HepG2 (cell line): ENCODE data around the gene ZNF513. TPM values are rescaled to one million over a fixed set of nuclear protein-coding genes. Genes with fewer than 3 reads are reported as not detected.
A peak's percentile ranks its signal among the peaks of the same experiment; 100 is the strongest.

Experiments
- AGO2 ChIP-seq: fragments of 200-400 bp; formaldehyde crosslinking; optimal IDR thresholded peaks from 2 replicates; pipeline ENCODE3; 2017; ENCODE audit warnings: mild to moderate bottlenecking, low read depth, low read length, moderate library complexity
- FOSL1 ChIP-seq: sonication (generic); formaldehyde crosslinking; IDR thresholded peaks from 2 replicates; pipeline ENCODE4 v1.9.0; 2021; ENCODE audit warnings: missing genetic modification reagents, borderline replicate concordance
- HNF4A ChIP-seq: sonication (generic); formaldehyde crosslinking; IDR thresholded peaks from 2 replicates; pipeline ENCODE4 v1.4.0; 2020; ENCODE audit warnings: missing genetic modification reagents
- HOXA5 ChIP-seq: sonication (generic); formaldehyde crosslinking; IDR thresholded peaks from 2 replicates; pipeline ENCODE4 v1.4.0; 2020; ENCODE audit warnings: missing genetic modification reagents
- KDM4B ChIP-seq: sonication (generic); formaldehyde crosslinking; IDR thresholded peaks from 2 replicates; pipeline ENCODE4 v1.4.0; 2020; ENCODE audit warnings: missing genetic modification reagents
- SMAD3 ChIP-seq: sonication (generic); formaldehyde crosslinking; IDR thresholded peaks from 2 replicates; pipeline ENCODE4 v1.4.0; 2020; ENCODE audit warnings: missing genetic modification reagents
- STAT5B ChIP-seq: sonication (generic); formaldehyde crosslinking; IDR thresholded peaks from 2 replicates; pipeline ENCODE4 v1.4.0; 2020; ENCODE audit warnings: missing genetic modification reagents
- ZNF224 ChIP-seq: sonication (generic); formaldehyde crosslinking; IDR thresholded peaks from 2 replicates; pipeline ENCODE4 v1.5.0; 2020; ENCODE audit warnings: mild to moderate bottlenecking, missing genetic modification reagents
- ZNF652 ChIP-seq: IDR thresholded peaks from 2 replicates; pipeline ENCODE4 v1.6.1; 2016; ENCODE audit warnings: low read depth, borderline replicate concordance
- ZNF660 ChIP-seq: sonication (generic); formaldehyde crosslinking; IDR thresholded peaks from 2 replicates; pipeline ENCODE4 v1.5.1; 2020; ENCODE audit warnings: mild to moderate bottlenecking, low read depth, missing genetic modification reagents, borderline replicate concordance
- ZNF687 ChIP-seq: sonication (generic); formaldehyde crosslinking; IDR thresholded peaks from 2 replicates; pipeline ENCODE4 v1.5.1; 2020; ENCODE audit warnings: mild to moderate bottlenecking, missing genetic modification reagents, moderate library complexity
- ZNF740 ChIP-seq: sonication (generic); formaldehyde crosslinking; IDR thresholded peaks from 2 replicates; pipeline ENCODE4 v1.4.0; 2020; ENCODE audit warnings: missing genetic modification reagents
- polyA plus RNA-seq, 8 experiments: library from polyadenylated mRNA; depleted of rRNA in 3 of 8; stranded (reverse) in 7 of 8; unstranded in 1 of 8; fragments of >200 nt; fragmentation: Illumina TruSeq in 4 of 8; extraction: Trizol in 4 of 8; gene quantifications; 2 replicates each; pipeline versions ENCODE4 v1.2.1 to v1.2.3, GENCODE V29; 2011 to 2016; ENCODE audit warnings: low read depth in 4 of 8, missing spikeins in 1 of 8, mixed read lengths in 1 of 8; ENCODE audit not compliant: insufficient read depth in 1 of 8
- total RNA-seq, 5 experiments: library from RNA; depleted of rRNA; stranded (reverse); fragments of >200 nt; fragmentation: Illumina TruSeq; extraction: Trizol; gene quantifications; 2 replicates each; pipeline ENCODE4 v1.2.3, GENCODE V29; 2016; ENCODE audit warnings: low read depth in 1 of 5
- TF ChIP-seq, protein P1 (sequence below): sonication (generic); formaldehyde crosslinking; IDR thresholded peaks from 2 replicates; pipeline ENCODE4 v1.4.0; 2020; ENCODE audit warnings: low read depth, mild to moderate bottlenecking, missing genetic modification reagents
- TF ChIP-seq, protein P2 (sequence below): IDR thresholded peaks from 2 replicates; pipeline ENCODE4 v1.6.1; 2018; ENCODE audit warnings: missing genetic modification reagents, mild to moderate bottlenecking, missing compliant biosample characterization

ZNF513 gene
- total and polyA plus RNA-seq, 2 of the 13 experiments (the other 11 are each of a cell fraction or from before 2014, with no cell fraction given) = 4.9 to 6.3 TPM

DNA sequence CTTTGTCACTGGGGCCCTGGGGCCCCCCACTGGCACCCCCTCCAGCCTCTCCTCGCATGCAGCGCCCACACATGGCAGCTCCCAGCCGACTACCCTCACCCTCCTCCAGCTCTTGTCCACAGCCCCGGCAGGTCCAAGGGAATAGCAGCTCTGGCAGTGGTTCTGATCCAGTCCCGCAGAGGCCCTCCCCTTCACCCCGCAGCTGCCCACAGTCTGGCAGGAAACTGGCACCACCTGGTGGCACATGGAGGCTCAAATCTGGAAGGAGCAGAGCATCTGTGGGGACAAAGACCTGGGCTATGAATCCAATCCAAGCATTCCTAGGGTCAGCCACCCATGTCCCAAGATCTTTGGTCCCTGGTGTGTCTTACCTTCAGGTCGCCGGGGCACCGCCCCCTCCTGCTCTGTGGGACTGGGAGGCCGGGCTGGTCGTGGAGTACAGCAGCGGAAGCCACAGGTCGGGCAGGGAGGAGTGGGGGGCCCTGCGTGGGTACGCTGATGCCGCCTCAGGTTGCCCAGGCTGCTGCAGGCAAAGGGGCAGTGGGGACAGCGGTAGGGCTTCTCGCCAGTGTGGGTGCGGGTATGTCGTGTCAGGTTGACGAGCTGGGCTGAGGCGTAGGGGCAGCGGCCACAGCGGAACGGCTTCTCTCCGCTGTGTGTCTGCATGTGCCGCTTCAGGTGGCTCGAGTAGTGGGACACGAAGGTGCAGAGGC is 2.3 kb downstream of the ZNF513 start (continued):
- TF ChIP-seq, protein P1, sequence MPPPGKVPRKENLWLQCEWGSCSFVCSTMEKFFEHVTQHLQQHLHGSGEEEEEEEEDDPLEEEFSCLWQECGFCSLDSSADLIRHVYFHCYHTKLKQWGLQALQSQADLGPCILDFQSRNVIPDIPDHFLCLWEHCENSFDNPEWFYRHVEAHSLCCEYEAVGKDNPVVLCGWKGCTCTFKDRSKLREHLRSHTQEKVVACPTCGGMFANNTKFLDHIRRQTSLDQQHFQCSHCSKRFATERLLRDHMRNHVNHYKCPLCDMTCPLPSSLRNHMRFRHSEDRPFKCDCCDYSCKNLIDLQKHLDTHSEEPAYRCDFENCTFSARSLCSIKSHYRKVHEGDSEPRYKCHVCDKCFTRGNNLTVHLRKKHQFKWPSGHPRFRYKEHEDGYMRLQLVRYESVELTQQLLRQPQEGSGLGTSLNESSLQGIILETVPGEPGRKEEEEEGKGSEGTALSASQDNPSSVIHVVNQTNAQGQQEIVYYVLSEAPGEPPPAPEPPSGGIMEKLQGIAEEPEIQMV = no peak
- peak; percentile 42; the same call in 1 of the 2 replicates for TF ChIP-seq ZNF687 (CRISPR knock-in tag)
- 0 out of 2 replicates have a peak, but pooled peaks have one; percentile 4 for TF ChIP-seq HNF4A
- TF ChIP-seq, protein P2, sequence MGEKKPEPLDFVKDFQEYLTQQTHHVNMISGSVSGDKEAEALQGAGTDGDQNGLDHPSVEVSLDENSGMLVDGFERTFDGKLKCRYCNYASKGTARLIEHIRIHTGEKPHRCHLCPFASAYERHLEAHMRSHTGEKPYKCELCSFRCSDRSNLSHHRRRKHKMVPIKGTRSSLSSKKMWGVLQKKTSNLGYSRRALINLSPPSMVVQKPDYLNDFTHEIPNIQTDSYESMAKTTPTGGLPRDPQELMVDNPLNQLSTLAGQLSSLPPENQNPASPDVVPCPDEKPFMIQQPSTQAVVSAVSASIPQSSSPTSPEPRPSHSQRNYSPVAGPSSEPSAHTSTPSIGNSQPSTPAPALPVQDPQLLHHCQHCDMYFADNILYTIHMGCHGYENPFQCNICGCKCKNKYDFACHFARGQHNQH (CRISPR knock-in tag) = no peak
- TF ChIP-seq STAT5B (CRISPR knock-in tag) = no peak
- TF ChIP-seq ZNF740 (CRISPR knock-in tag) = 0 out of 2 replicates have a peak, but pooled peaks have one; percentile 32
- no peak for TF ChIP-seq ZNF660 (CRISPR knock-in tag)
- no peak for TF ChIP-seq SMAD3
- peak; percentile 99 for TF ChIP-seq AGO2
- no peak for TF ChIP-seq ZNF652 (CRISPR knock-in tag)
- no peak for TF ChIP-seq KDM4B (CRISPR knock-in tag)
- TF ChIP-seq HOXA5 (CRISPR knock-in tag) = no peak
- TF ChIP-seq FOSL1 (CRISPR knock-in tag) = no peak
- no peak for TF ChIP-seq ZNF224 (CRISPR knock-in tag)
